Upper lobe of right lung (tissue), 1 donor: ENCODE data around the gene RFTN2. TPM values are rescaled to one million over a fixed set of nuclear protein-coding genes. Genes with fewer than 3 reads are reported as not detected.

Experiments used
- ATAC-seq: fragments of 200-7000 bp; cut with Tn5 transposase; one replicate; pipeline ENCODE4 v1.9.1; 2020; ENCODE audit warnings: mild to moderate bottlenecking, moderate library complexity
- DNase-seq: peaks from one replicate; pipeline ENCODE4 v3.0.0-alpha.2; 2020
- H3K27ac ChIP-seq: fragments of 200-600 bp; one replicate; pipeline ENCODE4 v1.8.0; 2022
- H3K27me3 ChIP-seq: fragments of 200-600 bp; one replicate; pipeline ENCODE4 v1.8.0; 2022; ENCODE audit warnings: mild to moderate bottlenecking
- H3K36me3 ChIP-seq: fragments of 200-600 bp; one replicate; pipeline ENCODE4 v1.8.0; 2022
- H3K4me1 ChIP-seq: fragments of 200-600 bp; one replicate; pipeline ENCODE4 v1.8.0; 2022
- H3K4me3 ChIP-seq: fragments of 200-600 bp; one replicate; pipeline ENCODE4 v1.8.0; 2022; ENCODE audit warnings: mild to moderate bottlenecking
- H3K9me3 ChIP-seq: fragments of 200-600 bp; one replicate; pipeline ENCODE4 v1.8.0; 2022
- CTCF ChIP-seq: fragments of 200-600 bp; IDR thresholded peaks from one replicate; pipeline ENCODE4 v1.8.0; 2022; ENCODE audit warnings: antibody characterized with exemption
- intact Hi-C: fragments of 100-400 bp; cut with DNase I; formaldehyde crosslinking; loops from one replicate; pipeline ENCODE4 v1.11.0; 2022
- total RNA-seq: library from RNA; stranded (reverse); fragmentation: NEBNext Ultra II Directional; extraction: Animal tissue kit (Norgen Biotek cat#: 25700); gene quantifications from one replicate; pipeline ENCODE4 v1.2.1, GENCODE V29; 2021
- donor health status: DM: no; HTN: yes; CAD: no; lungs with severe emphysema.

RFTN2 gene
- total RNA-seq, 1 donor from 2014 or later: 12.3 TPM

GRCh38 chr2:197708331-197708730 lies 32.9 kb upstream of the RFTN2 start:
- intact Hi-C loops: no loop called here
- no peak overlapping the region for H3K4me3 ChIP-seq
- ATAC-seq: no peak

DNA sequence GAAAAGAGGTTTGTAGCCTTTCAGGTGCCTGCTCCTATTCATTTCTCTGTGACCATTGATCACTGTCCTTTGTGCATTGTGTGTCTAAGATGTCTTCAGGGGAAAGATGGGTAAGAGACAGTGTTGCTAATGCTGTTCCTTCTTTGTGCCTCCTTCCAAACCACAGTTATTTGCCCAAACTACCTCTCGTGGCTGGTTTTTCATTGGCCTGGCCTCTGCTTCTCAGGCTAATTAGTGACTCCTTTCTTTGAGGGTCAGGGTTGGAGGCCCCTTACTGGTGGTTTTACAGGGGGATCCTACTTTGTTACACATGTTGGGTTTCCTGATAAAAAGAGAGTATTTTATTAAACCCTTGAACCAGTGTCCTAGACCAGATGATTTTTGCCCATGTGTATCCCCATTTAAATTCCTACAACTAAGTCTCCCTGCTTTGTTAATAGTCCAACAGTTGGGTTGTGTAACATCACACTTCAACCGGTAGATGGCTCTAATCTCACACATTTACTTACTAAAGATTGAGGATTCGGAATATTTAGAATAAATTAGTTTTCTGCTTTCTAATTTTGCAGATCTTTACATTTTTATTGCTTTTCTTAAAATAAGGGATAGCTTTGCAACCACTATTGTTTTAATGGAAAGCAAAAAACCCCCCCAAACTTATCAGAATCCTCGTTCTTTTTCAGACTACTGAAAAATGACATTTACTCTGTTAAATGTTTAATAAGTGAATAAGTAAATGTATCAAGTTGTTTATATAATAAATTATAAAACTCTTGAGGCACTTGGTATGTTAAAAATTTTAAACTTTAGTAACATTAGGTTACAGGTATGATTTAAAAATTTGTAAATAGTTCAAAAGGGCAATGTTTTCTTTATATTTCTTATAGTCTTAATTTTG lies 32.2 kb upstream of the RFTN2 start:
- H3K9me3 ChIP-seq: no peaks in the 10 kb centered on the region
- peaks cover 3% of the 10 kb centered on the region for H3K36me3 ChIP-seq
- H3K27me3 ChIP-seq: no peaks in the 10 kb centered on the region
- no peak for ATAC-seq
- peak overlapping the region; percentile 91 for H3K4me3 ChIP-seq
- H3K27ac ChIP-seq: no peak overlapping the region
- no peak for DNase-seq
- intact Hi-C loops: no loop called here
- peaks cover 39% of the 10 kb centered on the region for H3K4me1 ChIP-seq
- TF ChIP-seq CTCF: peak; percentile 81

More at GRCh38 chr2:197708331-197708730, 32.9 kb upstream of the RFTN2 start:
- TF ChIP-seq CTCF: no peak
- Histone ChIP-seq H3K27ac (no peak overlapping the region), H3K27me3 (no peaks in the 10 kb centered on the region), H3K36me3 (peaks cover 3% of the 10 kb centered on the region), H3K9me3 (no peaks in the 10 kb centered on the region), H3K4me1 (peaks cover 39% of the 10 kb centered on the region)
- DNase-seq: no peak

GRCh38 chr2:197706839-197707207 lies 31.4 kb upstream of the RFTN2 start:
- peak overlapping the region; percentile 91 for H3K4me3 ChIP-seq
- ATAC-seq (no peak), DNase-seq (no peak)
- H3K4me1 ChIP-seq: peaks cover 39% of the 10 kb centered on the region
- H3K27ac ChIP-seq: no peak overlapping the region
- intact Hi-C loops: no loop called here
- H3K9me3 ChIP-seq: no peaks in the 10 kb centered on the region
- no peaks in the 10 kb centered on the region for H3K27me3 ChIP-seq
- no peak for TF ChIP-seq CTCF
- peaks cover under 1% of the 10 kb centered on the region for H3K36me3 ChIP-seq

- no peak for ATAC-seq
- H3K27me3 ChIP-seq: no peaks in the 10 kb centered on the region
- H3K36me3 ChIP-seq: no peaks in the 10 kb centered on the region
- no peak for TF ChIP-seq CTCF
- peak overlapping the region; percentile 91 for H3K4me3 ChIP-seq
- no peaks in the 10 kb centered on the region for H3K9me3 ChIP-seq
- DNase-seq: peak; percentile 70
- H3K27ac ChIP-seq: peak overlapping the region; percentile 77
- peaks cover 39% of the 10 kb centered on the region for H3K4me1 ChIP-seq
- intact Hi-C loops: no loop called here
Measured at GRCh38 chr2:197705912-197706838, 30.8 kb upstream of the RFTN2 start.

- H3K27me3 ChIP-seq: no peaks in the 10 kb centered on the region
- H3K27ac ChIP-seq: peak within 1 kb of the TSS; percentile 92
- no peak for TF ChIP-seq CTCF
- DNase-seq (peak; percentile 97), ATAC-seq (peak; percentile 97)
- peak within 1 kb of the TSS; percentile 91 for H3K4me3 ChIP-seq
- no peaks in the 10 kb centered on the region for H3K36me3 ChIP-seq
- intact Hi-C loops: no loop called here
- no peaks in the 10 kb centered on the region for H3K9me3 ChIP-seq
- peaks cover 39% of the 10 kb centered on the region for H3K4me1 ChIP-seq
Measured at GRCh38 chr2:197705121-197705911, 29.9 kb upstream of the RFTN2 start, which contains the start of gene MARS2. Gene MARS2 (plus strand): TSS chr2:197705369. CDS start chr2:197705406, 37 bp downstream.
